HG03280 (cell line): ENCODE results near the gene PRPF6.

ENCODE experiments used
- ATAC-seq: cut with Tn5 transposase; IDR thresholded peaks from one replicate; pipeline ENCODE4 v1.9.1; 2021; ENCODE audit warnings: mild to moderate bottlenecking, moderate library complexity; ENCODE audit not compliant: unreplicated experiment

The PRPF6 gene

GRCh38 chr20:64045346-64046011 is 64.5 kb downstream of the PRPF6 start:
- ATAC-seq: no peak

- ATAC-seq: no peak
These were observed 66.1 kb downstream of the PRPF6 start for GRCh38 chr20:64047046-64047389.

GRCh38 chr20:64047968-64048401 is 67.1 kb downstream of the PRPF6 start:
- no peak for ATAC-seq

- no peak for ATAC-seq
These were observed 67.6 kb downstream of the PRPF6 start for GRCh38 chr20:64048402-64049044.

GRCh38 chr20:64049060-64049877 is 68.3 kb downstream of the PRPF6 start, which contains the start of gene SOX18:
TSS of gene SOX18 (minus strand) at chr20:64049639. CDS start at chr20:64049516, 123 bp downstream.
- no peak for ATAC-seq

- ATAC-seq: no peak
These were observed 68.9 kb downstream of the PRPF6 start for GRCh38 chr20:64049878-64050260.

GRCh38 chr20:64050261-64051032 is 69.5 kb downstream of the PRPF6 start:
- ATAC-seq: no peak

GRCh38 chr20:64051033-64051452 is 70.1 kb downstream of the PRPF6 start:
- no peak for ATAC-seq

GRCh38 chr20:64051561-64052325 is 70.8 kb downstream of the PRPF6 start:
- ATAC-seq: no peak

- ATAC-seq: no peak
These were observed 71.4 kb downstream of the PRPF6 start for GRCh38 chr20:64052326-64052722.

GRCh38 chr20:64052987-64053840 is 72.3 kb downstream of the PRPF6 start:
- no peak for ATAC-seq

- ATAC-seq: no peak
These were observed 73.1 kb downstream of the PRPF6 start for GRCh38 chr20:64053841-64054661.

GRCh38 chr20:64055396-64055892 is 74.5 kb downstream of the PRPF6 start:
- no peak for ATAC-seq

- no peak for ATAC-seq
These were observed 75.1 kb downstream of the PRPF6 start for GRCh38 chr20:64055893-64056638.

GRCh38 chr20:64056639-64056888 is 75.6 kb downstream of the PRPF6 start:
- no peak for ATAC-seq

GRCh38 chr20:64056889-64057627 is 76.1 kb downstream of the PRPF6 start:
- ATAC-seq: no peak
